AG09309 (cell line): Measurements from ENCODE around the gene ALDH1L1.
"Not testable (repeated sequence)": the region's sequence is repeated elsewhere in the genome, so short reads cannot be mapped to it uniquely, and the experiment has no call there.

Experiments
- DNase-seq: peaks from one replicate; pipeline ENCODE4 v3.0.0-alpha.2; 2010; ENCODE audit warnings: low read depth
- H3K4me3 ChIP-seq: 2 replicates; pipeline ENCODE4 v1.5.1; 2011; ENCODE audit warnings: mild to moderate bottlenecking, low read depth, low read length, moderate library complexity; ENCODE audit not compliant: control insufficient read depth
- TF ChIP-seq, protein P1 (sequence below): IDR thresholded peaks from 2 replicates; pipeline ENCODE4 v1.5.1; 2011; ENCODE audit warnings: mild to moderate bottlenecking, low read depth, low read length, inconsistent platforms; ENCODE audit not compliant: insufficient read depth, control insufficient read depth; ENCODE audit errors: missing control alignments

ALDH1L1 gene

DNA sequence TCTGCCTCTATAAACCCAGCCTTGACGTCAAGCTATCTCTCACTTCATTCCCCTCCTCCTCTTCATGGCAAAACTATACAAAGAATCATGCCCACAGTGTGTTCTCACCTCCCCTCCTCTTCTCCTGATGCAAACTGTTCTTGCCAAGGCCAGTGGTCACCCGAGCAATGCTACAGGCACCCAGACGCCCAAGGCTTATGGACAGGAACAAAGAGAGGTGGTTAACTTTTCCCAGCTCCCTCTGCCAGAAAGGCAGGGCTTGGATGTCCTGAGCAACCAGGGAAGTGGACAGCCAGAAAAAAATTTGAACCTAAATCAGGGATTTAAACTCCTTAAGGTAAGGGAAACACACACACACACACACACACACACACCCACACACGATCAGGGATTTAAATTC, 101.5 kb downstream of the ALDH1L1 start:
- TF ChIP-seq, protein P1, sequence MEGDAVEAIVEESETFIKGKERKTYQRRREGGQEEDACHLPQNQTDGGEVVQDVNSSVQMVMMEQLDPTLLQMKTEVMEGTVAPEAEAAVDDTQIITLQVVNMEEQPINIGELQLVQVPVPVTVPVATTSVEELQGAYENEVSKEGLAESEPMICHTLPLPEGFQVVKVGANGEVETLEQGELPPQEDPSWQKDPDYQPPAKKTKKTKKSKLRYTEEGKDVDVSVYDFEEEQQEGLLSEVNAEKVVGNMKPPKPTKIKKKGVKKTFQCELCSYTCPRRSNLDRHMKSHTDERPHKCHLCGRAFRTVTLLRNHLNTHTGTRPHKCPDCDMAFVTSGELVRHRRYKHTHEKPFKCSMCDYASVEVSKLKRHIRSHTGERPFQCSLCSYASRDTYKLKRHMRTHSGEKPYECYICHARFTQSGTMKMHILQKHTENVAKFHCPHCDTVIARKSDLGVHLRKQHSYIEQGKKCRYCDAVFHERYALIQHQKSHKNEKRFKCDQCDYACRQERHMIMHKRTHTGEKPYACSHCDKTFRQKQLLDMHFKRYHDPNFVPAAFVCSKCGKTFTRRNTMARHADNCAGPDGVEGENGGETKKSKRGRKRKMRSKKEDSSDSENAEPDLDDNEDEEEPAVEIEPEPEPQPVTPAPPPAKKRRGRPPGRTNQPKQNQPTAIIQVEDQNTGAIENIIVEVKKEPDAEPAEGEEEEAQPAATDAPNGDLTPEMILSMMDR = no peak
- H3K4me3 ChIP-seq = no peak overlapping the region
- no peak for DNase-seq

DNA sequence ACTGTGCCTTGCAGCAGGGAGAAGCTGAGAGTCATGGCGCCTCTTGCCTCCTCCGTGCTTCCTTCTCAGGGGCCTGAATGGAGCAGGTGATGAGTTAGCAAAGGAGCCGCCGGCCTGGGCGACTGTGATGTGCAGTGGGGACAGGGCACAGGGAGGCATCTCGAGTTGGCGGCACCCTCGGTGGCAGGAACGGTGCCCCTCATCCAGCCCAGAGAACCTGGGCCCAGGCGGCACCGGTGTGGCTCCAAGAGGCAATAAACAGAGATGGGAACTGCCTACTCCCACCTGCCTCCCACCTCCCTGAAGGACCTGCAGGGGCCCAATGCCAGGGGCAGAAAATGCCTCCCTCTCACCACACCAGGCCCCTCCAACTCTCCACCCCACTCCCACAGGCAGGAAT, 102.6 kb downstream of the ALDH1L1 start:
- DNase-seq = no peak
- TF ChIP-seq, protein P1 = no peak
- no peak overlapping the region for H3K4me3 ChIP-seq

DNA sequence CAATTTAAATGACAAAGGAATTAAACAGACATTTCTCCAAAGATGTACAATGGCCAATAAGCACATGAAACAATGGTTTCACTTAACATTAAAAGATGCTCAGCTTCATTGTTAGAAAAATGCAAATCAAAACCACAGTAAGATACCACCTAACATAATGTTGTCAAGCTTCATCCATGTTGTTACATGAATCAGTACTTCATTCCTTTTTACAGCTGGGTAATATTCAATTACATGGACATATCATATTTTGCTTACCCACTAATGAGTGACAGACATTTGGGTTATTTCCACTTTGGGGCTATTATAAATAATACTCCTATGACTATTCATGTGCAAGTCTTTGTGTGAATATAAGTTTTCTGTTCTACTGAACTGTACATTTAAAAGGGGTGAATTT, 104.2 kb downstream of the ALDH1L1 start:
- no peak for DNase-seq
- H3K4me3 ChIP-seq = no peak overlapping the region
- TF ChIP-seq, protein P1 = no peak

- no peak overlapping the region for H3K4me3 ChIP-seq
- no peak for DNase-seq
These were observed 110.2 kb downstream of the ALDH1L1 start for GRCh38 chr3:126070146-126070545.

GRCh38 chr3:126067959-126068358, 112.4 kb downstream of the ALDH1L1 start:
- H3K4me3 ChIP-seq = no peak overlapping the region
- TF ChIP-seq, protein P1 = no peak
- no peak for DNase-seq

More at GRCh38 chr3:126070146-126070545, 110.2 kb downstream of the ALDH1L1 start:
- TF ChIP-seq, protein P1 = no peak

GRCh38 chr3:126066676-126067075, 113.7 kb downstream of the ALDH1L1 start:
- H3K4me3 ChIP-seq, DNase-seq: not testable (repeated sequence)

DNA sequence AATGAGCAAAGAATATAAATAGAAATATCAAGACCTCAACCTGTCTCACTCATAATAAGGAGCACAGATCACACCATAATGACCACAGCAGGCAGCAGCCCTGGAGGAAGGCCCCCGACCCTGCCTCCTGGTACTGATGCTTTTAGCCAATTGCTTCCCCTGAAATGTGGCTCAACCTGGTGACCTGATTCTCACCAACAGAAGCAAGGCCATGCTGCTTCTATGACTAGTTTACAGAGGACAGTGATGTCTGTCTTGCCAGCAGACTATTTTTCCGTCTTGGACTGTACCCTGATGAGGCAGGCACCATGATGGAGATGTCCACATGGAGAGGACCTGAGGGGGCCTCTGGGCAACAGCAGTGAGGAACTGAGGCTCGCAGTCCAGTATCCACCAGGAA, 114.5 kb downstream of the ALDH1L1 start:
- DNase-seq = no peak
- H3K4me3 ChIP-seq = no peak overlapping the region
- TF ChIP-seq, protein P1 = no peak
